SKM-1 (cell line): ENCODE results near the gene IQGAP3.
"Not testable (repeated sequence)": the region's sequence is repeated elsewhere in the genome, so short reads cannot be mapped to it uniquely, and the experiment has no call there.

Experiments used
- DNase-seq: peaks from one replicate; lab custom pipeline; 2025; ENCODE audit not compliant: unreplicated experiment; lab: John Stamatoyannopoulos, UW

Gene IQGAP3

GRCh38 chr1:156571919-156572662 lies at the start of gene IQGAP3:
TSS of gene IQGAP3 (minus strand) at chr1:156572565. CDS start at chr1:156572529, 36 bp downstream.
- DNase-seq: peak; percentile 90

DNA sequence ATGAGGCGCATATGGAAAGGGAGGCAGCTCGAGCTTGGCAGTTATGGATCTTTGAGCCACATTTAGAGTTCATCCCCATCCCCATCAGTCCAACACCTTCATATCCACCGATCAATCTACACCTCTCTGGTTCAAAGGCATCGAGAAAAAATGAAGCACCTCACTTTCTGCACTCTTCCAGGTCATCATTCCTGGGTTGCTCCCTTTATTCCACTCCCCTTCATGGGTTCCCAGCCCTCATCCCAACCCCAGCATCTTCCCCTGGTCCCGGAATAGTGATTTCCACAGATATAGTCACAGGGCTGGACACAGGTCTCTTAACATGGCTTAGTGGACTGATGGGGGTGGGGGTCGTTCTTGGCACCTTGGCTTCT lies 47.2 kb upstream of the IQGAP3 start:
- no peak for DNase-seq

DNA sequence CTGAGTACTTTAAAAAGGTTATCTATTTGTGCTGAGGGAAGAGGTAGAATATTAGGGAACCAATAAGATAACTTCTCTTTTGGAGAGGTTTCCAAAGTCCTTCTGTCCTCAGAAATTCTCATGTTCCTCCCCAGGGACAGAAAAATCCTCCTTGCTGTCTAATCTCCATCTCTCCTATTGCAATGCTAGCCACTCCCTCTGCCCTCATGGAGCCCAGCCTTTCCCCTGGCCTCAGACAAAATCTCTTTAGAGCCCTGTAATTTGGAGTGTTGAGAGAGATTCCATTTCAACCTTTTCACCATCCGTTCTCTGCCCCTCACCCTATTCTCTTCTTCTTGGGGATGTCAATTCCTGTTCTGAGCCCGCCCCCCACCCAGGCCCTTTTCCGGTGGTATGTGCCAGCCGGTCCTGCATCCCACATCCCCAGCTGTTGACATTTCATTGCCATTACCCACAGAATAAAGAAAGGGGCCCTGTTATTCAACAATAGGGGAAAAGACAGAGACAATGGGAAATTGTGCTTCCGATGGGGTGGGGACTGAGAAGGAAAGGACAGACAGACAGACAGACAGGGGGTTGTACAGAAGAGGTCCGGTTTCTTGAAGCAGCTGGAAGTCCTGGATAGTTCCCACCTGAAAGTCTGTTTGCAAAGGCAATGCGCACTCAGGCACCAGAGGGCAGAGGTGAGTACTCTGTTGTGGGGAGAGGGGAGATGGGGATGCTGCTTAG lies 46.7 kb upstream of the IQGAP3 start, which contains the start of gene HAPLN2:
HAPLN2 (plus strand) TSS at position 563 of the 729 bp plus-strand sequence. CDS start 4,076 bp downstream, outside the sequence.
- DNase-seq: peak; percentile 27

- DNase-seq: no peak
Observed at GRCh38 chr1:156616463-156616862, 44.1 kb upstream of the IQGAP3 start.

DNA sequence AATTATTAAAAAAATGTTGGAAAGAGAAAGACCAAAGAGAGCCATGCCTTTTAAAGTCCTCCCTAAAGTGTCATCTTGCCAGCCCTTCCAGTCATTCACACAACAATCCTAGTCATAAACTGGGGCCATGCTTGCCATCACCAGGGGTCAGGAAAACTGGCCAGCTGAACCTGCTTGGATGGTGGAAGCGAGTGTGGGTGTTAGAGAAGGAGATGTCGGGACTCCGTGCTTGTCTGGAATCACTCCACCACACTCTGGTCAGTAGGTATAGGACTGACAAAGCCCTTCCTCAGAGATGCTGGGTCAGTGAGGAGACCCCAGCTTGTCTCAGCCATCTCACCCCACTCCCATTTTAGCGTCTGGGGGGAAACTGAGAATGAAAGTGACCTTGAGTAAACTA lies 43.6 kb upstream of the IQGAP3 start:
- DNase-seq: no peak

DNA sequence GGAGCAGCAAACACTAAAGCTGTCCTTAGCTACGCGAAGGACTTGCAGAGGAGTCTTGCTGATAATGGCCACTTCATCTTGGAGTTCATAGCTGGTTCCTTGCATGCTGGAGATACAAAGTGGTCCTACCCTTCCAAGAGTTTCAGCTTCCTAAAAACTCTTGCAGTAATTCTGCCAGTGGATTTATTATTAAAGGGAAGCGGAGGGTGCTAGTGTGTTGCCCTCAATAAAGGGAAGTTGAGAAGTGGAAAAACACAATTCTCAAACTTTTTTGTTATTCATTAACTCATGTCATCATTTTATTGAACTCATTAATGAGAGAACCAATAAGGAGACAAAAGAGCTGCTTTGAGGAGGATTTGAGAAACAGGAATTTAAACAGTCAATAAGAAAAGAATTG lies 40.3 kb upstream of the IQGAP3 start:
- no peak for DNase-seq

DNA sequence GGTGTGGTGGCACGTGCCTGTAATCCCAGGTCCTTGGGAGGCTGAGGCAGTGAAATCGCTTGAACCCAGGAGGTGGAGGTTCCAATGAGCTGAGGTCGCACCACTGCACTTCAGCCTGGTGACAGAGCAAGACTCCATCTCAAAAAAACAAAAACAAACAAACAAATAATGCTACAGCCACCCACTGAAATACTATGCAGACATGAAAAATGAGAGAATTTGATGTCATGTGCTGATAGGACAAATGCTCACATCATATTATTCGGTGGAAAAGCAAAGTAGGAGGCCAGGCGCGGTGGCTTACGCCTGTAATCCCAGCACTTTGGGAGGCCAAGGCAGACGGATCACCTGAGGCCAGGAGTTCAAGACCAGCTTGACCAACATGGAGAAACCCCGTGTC lies 37.7 kb upstream of the IQGAP3 start:
- DNase-seq: not testable (repeated sequence)

- peak; percentile 21 for DNase-seq
Observed at GRCh38 chr1:156608981-156609380, 36.6 kb upstream of the IQGAP3 start.

DNA sequence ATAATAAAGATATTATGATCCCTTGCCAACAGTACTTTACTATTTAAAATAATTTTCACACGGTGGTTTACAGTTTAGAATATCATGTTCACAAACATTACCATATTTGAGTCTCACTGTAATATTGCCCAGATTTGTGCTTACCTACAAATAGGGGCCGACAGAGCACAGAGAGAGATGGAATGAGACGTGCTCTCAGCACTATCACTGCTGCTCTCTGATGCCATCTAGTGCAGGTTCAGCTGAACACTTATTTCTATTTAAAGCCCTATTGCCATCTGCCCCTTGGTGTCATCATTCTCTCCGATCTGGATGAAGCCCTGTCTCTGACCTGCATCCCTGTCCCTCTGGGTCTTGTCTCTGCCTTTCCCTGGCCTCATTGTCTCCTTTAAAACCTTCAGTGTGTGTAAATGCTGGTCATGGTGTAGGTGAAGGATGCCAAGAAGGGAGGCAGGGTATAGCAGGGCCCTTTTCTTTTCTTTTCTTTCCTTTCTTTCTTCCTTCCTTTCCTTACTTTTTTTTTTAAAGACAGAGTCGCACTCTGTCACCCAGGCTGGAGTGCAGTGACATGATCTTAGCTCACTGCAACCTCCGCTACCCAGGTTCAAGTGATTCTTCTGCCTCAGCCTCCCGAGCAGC lies 35.8 kb upstream of the IQGAP3 start:
- peak; percentile 87 for DNase-seq

DNA sequence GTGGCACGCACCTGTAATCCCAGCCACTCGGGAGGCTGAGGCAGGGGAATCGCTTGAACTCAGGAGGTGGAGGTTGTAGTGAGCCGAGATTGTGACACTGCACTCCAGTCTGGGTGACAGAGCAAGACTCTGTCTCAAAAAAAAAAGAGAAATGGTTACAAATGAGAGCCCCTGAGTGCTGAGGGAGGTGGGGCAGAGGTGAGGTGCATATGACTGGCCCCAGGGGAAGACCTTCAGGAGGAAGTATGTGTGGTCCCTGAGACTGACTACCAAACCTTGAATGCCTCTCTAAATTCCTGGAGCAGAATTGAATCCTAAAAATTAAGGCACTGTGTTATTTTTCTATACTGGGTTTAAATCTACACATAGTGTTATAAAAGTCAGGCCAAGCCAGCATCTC lies 35.0 kb upstream of the IQGAP3 start:
- not testable (repeated sequence) for DNase-seq

GRCh38 chr1:156602557-156602993 lies 30.2 kb upstream of the IQGAP3 start:
- no peak for DNase-seq

DNA sequence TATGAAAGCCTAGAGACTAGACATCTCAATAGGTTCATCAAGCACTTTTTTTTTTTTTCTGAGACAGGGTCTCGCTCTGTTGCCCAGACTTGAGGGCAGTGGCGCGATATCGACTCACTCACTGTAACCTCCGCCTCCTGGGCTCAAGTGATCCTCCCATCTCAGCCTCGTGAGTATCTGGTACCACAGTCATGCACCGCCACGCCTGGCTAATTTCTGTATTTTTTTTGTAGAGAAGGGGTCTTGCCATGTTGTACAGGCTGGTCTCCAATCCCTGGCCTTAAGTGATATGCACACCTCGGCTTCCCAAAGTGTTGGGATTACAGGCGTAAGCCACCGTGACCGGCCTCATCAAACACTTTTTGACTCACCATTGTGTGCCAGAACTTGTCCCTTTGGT lies 29.5 kb upstream of the IQGAP3 start:
- DNase-seq: no peak

- peak; percentile 69 for DNase-seq
Observed at GRCh38 chr1:156601122-156601830, 28.9 kb upstream of the IQGAP3 start, which contains the start of gene GPATCH4. TSS of gene GPATCH4 (minus strand) at chr1:156601479.

GRCh38 chr1:156600733-156601121 lies 28.4 kb upstream of the IQGAP3 start:
- no peak for DNase-seq

DNA sequence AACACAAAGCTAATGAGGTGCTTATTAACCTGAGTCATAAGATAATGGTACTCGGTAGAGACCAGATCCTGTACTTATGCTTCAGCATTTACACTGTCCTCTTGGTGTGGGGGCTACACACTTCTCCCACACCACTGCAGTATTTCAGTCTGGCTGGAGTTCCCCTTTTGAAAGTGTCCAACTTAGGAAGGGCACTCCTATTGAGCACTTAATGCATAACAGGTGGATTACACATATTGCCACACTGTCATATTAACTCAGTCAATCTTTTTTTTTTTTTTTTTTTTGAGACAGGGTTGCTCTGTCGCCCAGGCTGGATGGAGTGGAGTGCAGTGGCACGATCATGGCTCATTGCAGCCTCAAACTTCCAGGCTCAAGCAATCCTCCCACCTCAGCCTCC lies 27.4 kb upstream of the IQGAP3 start:
- DNase-seq: peak; percentile 90

DNA sequence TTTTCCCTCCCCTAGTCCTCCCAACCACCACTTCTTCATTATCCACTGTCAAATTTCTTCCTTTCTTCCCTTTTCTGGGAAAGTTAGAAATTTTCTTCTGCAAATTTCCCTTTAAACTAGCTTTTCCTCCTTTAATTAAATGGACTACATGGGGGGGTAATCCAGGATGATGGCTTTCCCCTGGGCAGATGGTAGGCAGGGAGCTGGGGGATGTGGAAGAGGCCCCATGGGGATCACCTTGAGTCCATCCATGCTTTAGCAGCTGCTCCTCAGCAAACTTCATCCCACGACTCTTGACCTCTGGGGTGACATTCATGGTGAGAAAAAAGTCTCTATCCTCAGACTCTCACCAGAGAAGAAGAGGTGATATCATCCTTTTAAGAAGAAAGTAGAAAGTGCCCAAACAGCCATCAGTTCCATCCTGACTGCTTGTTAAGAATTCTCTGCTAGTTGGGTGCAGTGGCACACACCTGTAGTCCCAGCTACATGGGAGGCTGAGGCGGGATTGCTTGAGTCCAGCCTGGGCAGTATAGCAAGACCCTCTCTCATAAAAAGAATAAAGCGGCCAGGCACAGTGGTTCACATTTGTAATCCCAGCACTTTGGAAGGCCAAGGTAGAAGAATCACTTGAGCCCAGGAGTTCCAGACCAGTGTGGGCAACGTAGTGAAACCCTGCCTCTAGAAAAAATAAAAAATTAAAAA lies 26.5 kb upstream of the IQGAP3 start:
- DNase-seq: no peak

- no peak for DNase-seq
Observed at GRCh38 chr1:156598125-156598524, 25.8 kb upstream of the IQGAP3 start.

GRCh38 chr1:156596426-156596825 lies 24.1 kb upstream of the IQGAP3 start:
- no peak for DNase-seq

GRCh38 chr1:156595016-156595415 lies 22.7 kb upstream of the IQGAP3 start:
- no peak for DNase-seq

GRCh38 chr1:156594190-156594589 lies 21.8 kb upstream of the IQGAP3 start:
- no peak for DNase-seq

- DNase-seq: no peak
Observed at GRCh38 chr1:156593661-156593989, 21.3 kb upstream of the IQGAP3 start.
